ENCODE measurements around the gene RNF8. TPM values are rescaled to one million over a fixed set of nuclear protein-coding genes. Genes with fewer than 3 reads are reported as not detected.

The RNF8 gene
- total and polyA plus RNA-seq, 2 of the 4 experiments (the other 2 are of a cell fraction), result 16.5 to 17.9 TPM

DNA sequence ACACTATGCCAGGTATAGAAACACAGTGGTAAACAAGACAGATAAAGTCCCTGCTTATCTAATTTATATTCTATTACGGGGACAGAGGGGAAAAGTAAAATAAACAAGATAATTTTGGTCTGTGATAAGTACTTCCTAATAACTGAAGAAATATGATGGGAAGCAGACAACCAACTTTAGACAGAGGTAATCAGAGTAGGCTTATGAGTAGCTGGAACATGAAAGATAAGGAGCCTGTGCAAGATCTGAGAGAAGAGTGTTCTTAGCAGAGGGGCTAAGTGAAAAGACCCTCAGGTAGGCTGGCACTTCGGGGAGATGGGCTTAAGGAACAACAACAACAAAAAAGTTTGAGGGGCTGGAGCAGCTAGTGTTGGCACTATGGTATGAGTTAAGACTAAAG, 4.1 kb downstream of the RNF8 start:
- Histone ChIP-seq H3K4me2 (ENCODE audit: low read depth, low read length) (no peak overlapping the region), H3K9me1 (ENCODE audit: insufficient read depth, low read length) (peaks cover 3% of the 10 kb centered on the region; the same call in 1 of the 2 replicates), H3K27ac (ENCODE audit: insufficient read depth, low read length) (no peak overlapping the region), H3K4me1 (ENCODE audit: control insufficient read depth, insufficient read depth, low read length) (no peaks in the 10 kb centered on the region), H3K79me1 (ENCODE audit: low read depth in 1 of 2, low read length in 2 of 2) (peaks cover 41 to 63% of the 10 kb centered on the region in 2 experiments), H2BK20ac (ENCODE audit: low read depth, low read length) (no peak overlapping the region), H3K36me3 (ENCODE audit: control insufficient read depth, insufficient read depth, low read length) (peaks cover 11% of the 10 kb centered on the region), H4K5ac (ENCODE audit: low read depth, low read length) (no peak overlapping the region), H3K23ac (ENCODE audit: low read depth, low read length) (no peak overlapping the region), H4K20me1 (ENCODE audit: insufficient read depth, low read length) (peaks cover 15% of the 10 kb centered on the region; the same call in 1 of the 2 replicates), H3K9me3 (ENCODE audit: control insufficient read depth, insufficient read depth, low read length) (no peaks in the 10 kb centered on the region), H2BK15ac (ENCODE audit: low read depth, low read length) (no peak overlapping the region), H3K56ac (ENCODE audit: extremely low read depth, insufficient read depth, low read length) (no peak overlapping the region), H3K9ac (ENCODE audit: low read depth, low read length) (no peak overlapping the region), H4K91ac (ENCODE audit: insufficient read depth, low read depth, low read length) (no peak overlapping the region), H2BK5ac (ENCODE audit: low read depth, low read length, poor library complexity, severe bottlenecking) (no peak overlapping the region), H2AK5ac (ENCODE audit: low read depth, low read length) (no peak overlapping the region), H3K27me3 (ENCODE audit: control insufficient read depth, insufficient read depth, low read length) (no peaks in the 10 kb centered on the region), H2AFZ (replicated peaks; ENCODE audit: low read length, poor library complexity) (no peak overlapping the region), H3K18ac (ENCODE audit: low read depth, low read length) (no peak overlapping the region), H3K4ac (ENCODE audit: low read depth, low read length) (no peak overlapping the region), H3K14ac (replicated peaks; ENCODE audit: low read depth, low read length) (no peak overlapping the region), H2BK120ac (ENCODE audit: low read depth, low read length) (no peak overlapping the region), H3K4me3 (ENCODE audit: insufficient read depth, low read depth, low read length) (no peak overlapping the region), H2AK9ac (replicated peaks; ENCODE audit: low read depth, low read length, poor library complexity) (no peak overlapping the region), H4K8ac (ENCODE audit: low read depth in 2 of 2, low read length in 2 of 2) (no peak overlapping the region)
- POLR2A ChIA-PET (ENCODE audit: unreplicated experiment), result no interaction called here
- no peak for TF ChIP-seq CEBPB (IDR thresholded peaks at IDR 0.05; ENCODE audit: low read depth, low read length)
- TF ChIP-seq POLR2A (IDR thresholded peaks at IDR 0.05; ENCODE audit: low read depth, low read length), result no peak
- TF ChIP-seq, protein P1, sequence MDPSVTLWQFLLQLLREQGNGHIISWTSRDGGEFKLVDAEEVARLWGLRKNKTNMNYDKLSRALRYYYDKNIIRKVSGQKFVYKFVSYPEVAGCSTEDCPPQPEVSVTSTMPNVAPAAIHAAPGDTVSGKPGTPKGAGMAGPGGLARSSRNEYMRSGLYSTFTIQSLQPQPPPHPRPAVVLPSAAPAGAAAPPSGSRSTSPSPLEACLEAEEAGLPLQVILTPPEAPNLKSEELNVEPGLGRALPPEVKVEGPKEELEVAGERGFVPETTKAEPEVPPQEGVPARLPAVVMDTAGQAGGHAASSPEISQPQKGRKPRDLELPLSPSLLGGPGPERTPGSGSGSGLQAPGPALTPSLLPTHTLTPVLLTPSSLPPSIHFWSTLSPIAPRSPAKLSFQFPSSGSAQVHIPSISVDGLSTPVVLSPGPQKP (IDR thresholded peaks at IDR 0.05; ENCODE audit: borderline replicate concordance, low read depth, low read length), result no peak
- TF ChIP-seq CHD1 (IDR thresholded peaks at IDR 0.05; ENCODE audit: low read depth, low read length), result no peak
- TF ChIP-seq NFE2L2 (IDR thresholded peaks at IDR 0.05; ENCODE audit: low read depth, low read length), result no peak
- TF ChIP-seq RFX5 (IDR thresholded peaks at IDR 0.05; ENCODE audit: low read depth, low read length), result no peak
- BruUV-seq (replicated peaks), result no TSS peak
- CTCF ChIA-PET, result interaction anchor here (1.2 kb wide), 1 partner anchor 34 kb away, joined by 3 read pairs; no protein-coding TSS in a partner anchor
- intact Hi-C loops (cut with micrococcal nuclease), result no loop called here
- no CpG with 5 or more reads among the region's 2 CpGs for WGBS, 2 experiments (ENCODE audit: extremely low coverage in 2 of 2, insufficient read length in 1 of 2)
- DNase-seq, result no peak
- no peak for ATAC-seq (ENCODE audit: low read depth)
- dilution Hi-C loops (cut with HindIII; ENCODE audit: low sequenced_read_pairs, unreplicated experiment), result no loop called here
- in situ Hi-C loops (cut with MboI; ENCODE audit: low sequenced_read_pairs), result no loop called here

Measured in IMR-90 (cell line).